IMR-90 (cell line): ENCODE results near the gene ARHGEF12. TPM values are rescaled to one million over a fixed set of nuclear protein-coding genes. Genes with fewer than 3 reads are reported as not detected.

Source experiments
- ATAC-seq: fragments of 200-7000 bp; cut with Tn5 transposase; 2 replicates; pipeline ENCODE4 v1.9.1; 2020; ENCODE audit warnings: low read depth, mild to moderate bottlenecking, moderate library complexity
- BruUV-seq: library from RNA; stranded (reverse); fragments of 400-500 nt; replicated peaks from 2 replicates; lab custom pipeline; 2021; lab: Mats Ljungman, UMichigan
- CTCF ChIA-PET: fragments of 300-600 bp; formaldehyde crosslinking; extraction: SDS; loops from one replicate; lab custom pipeline; 2021; ENCODE audit warnings: antibody characterized with exemption; lab: Yijun Ruan, JAX
- POLR2A ChIA-PET: fragments of 300-600 bp; sonication (Branson Sonifier 250); formaldehyde crosslinking; loops from one replicate; lab custom pipeline; 2022; ENCODE audit warnings: antibody characterized with exemption; ENCODE audit not compliant: unreplicated experiment; lab: Charles Lee
- DNase-seq: peaks from one replicate; pipeline ENCODE4 v3.0.0; 2013
- H2AFZ ChIP-seq: replicated peaks from 2 replicates; pipeline ENCODE3; 2013; ENCODE audit warnings: low read length, mild to moderate bottlenecking; ENCODE audit not compliant: poor library complexity
- H2AK5ac ChIP-seq: 2 replicates; pipeline ENCODE4 v1.6.1; 2013; ENCODE audit warnings: low read depth, low read length, inconsistent platforms
- H2AK9ac ChIP-seq: replicated peaks from 2 replicates; pipeline ENCODE3; 2013; ENCODE audit warnings: mild to moderate bottlenecking, low read depth, low read length, moderate library complexity; ENCODE audit not compliant: poor library complexity
- H2BK120ac ChIP-seq: 2 replicates; pipeline ENCODE4 v1.6.1; 2013; ENCODE audit warnings: low read depth, low read length, inconsistent platforms
- H2BK15ac ChIP-seq: 3 replicates; pipeline ENCODE4 v1.6.1; 2013; ENCODE audit warnings: low read depth, low read length, inconsistent platforms
- H2BK20ac ChIP-seq: 2 replicates; pipeline ENCODE4 v1.6.1; 2013; ENCODE audit warnings: low read depth, mild to moderate bottlenecking, inconsistent platforms, low read length, moderate library complexity
- H2BK5ac ChIP-seq: 2 replicates; pipeline ENCODE4 v1.6.1; 2013; ENCODE audit warnings: mild to moderate bottlenecking, low read depth, low read length, inconsistent platforms; ENCODE audit not compliant: poor library complexity, severe bottlenecking
- H3K14ac ChIP-seq: replicated peaks from 2 replicates; pipeline ENCODE4 v1.6.1; 2013; ENCODE audit warnings: low read depth, low read length, inconsistent platforms
- H3K18ac ChIP-seq: 2 replicates; pipeline ENCODE4 v1.6.1; 2013; ENCODE audit warnings: low read depth, low read length, control low read depth
- H3K23ac ChIP-seq: 2 replicates; pipeline ENCODE4 v1.6.1; 2013; ENCODE audit warnings: low read depth, low read length, inconsistent platforms
- H3K27ac ChIP-seq: 2 replicates; pipeline ENCODE4 v1.5.1; 2013; ENCODE audit warnings: mild to moderate bottlenecking, control low read depth, low read length; ENCODE audit not compliant: insufficient read depth
- H3K27me3 ChIP-seq: 2 replicates; pipeline ENCODE4 v1.6.1; 2013; ENCODE audit warnings: low read length; ENCODE audit not compliant: control insufficient read depth, insufficient read depth
- H3K36me3 ChIP-seq: 2 replicates; pipeline ENCODE4 v1.6.1; 2013; ENCODE audit warnings: low read length, mixed read lengths; ENCODE audit not compliant: control insufficient read depth, insufficient read depth
- H3K4ac ChIP-seq: 2 replicates; pipeline ENCODE4 v1.6.1; 2013; ENCODE audit warnings: low read depth, low read length, inconsistent platforms
- H3K4me1 ChIP-seq: 2 replicates; pipeline ENCODE4 v1.6.1; 2013; ENCODE audit warnings: low read length, mixed read lengths; ENCODE audit not compliant: control insufficient read depth, insufficient read depth
- H3K4me2 ChIP-seq: 2 replicates; pipeline ENCODE4 v1.6.1; 2013; ENCODE audit warnings: low read depth, mild to moderate bottlenecking, control low read depth, low read length, moderate library complexity
- H3K4me3 ChIP-seq: 2 replicates; pipeline ENCODE4 v1.5.1; 2013; ENCODE audit warnings: low read depth, mild to moderate bottlenecking, control low read depth, low read length, moderate library complexity; ENCODE audit not compliant: insufficient read depth
- H3K56ac ChIP-seq: 2 replicates; pipeline ENCODE4 v1.6.1; 2013; ENCODE audit warnings: low read length, inconsistent platforms; ENCODE audit not compliant: insufficient read depth; ENCODE audit errors: extremely low read depth
- H3K79me1 ChIP-seq, 2 experiments: 2 replicates each; pipeline ENCODE4 v1.6.1; 2013; ENCODE audit warnings: low read length in 2 of 2, inconsistent platforms in 1 of 2, low read depth in 1 of 2
- H3K9ac ChIP-seq: 2 replicates; pipeline ENCODE4 v1.6.1; 2013; ENCODE audit warnings: low read depth, low read length, control low read depth
- H3K9me1 ChIP-seq: 2 replicates; pipeline ENCODE4 v1.6.1; 2013; ENCODE audit warnings: low read length, inconsistent platforms; ENCODE audit not compliant: insufficient read depth
- H3K9me3 ChIP-seq: 2 replicates; pipeline ENCODE4 v1.6.1; 2013; ENCODE audit warnings: low read length; ENCODE audit not compliant: control insufficient read depth, insufficient read depth
- H4K20me1 ChIP-seq: 2 replicates; pipeline ENCODE4 v1.6.1; 2013; ENCODE audit warnings: low read length, inconsistent platforms; ENCODE audit not compliant: insufficient read depth
- H4K5ac ChIP-seq: 2 replicates; pipeline ENCODE4 v1.6.1; 2013; ENCODE audit warnings: mild to moderate bottlenecking, low read depth, low read length, control low read depth
- H4K8ac ChIP-seq, 2 experiments: 2 replicates each; pipeline ENCODE4 v1.6.1; 2013; ENCODE audit warnings: low read depth in 2 of 2, low read length in 2 of 2, control low read depth in 1 of 2, inconsistent platforms in 1 of 2
- H4K91ac ChIP-seq: 2 replicates; pipeline ENCODE4 v1.6.1; 2013; ENCODE audit warnings: low read depth, low read length, inconsistent platforms; ENCODE audit not compliant: insufficient read depth
- BHLHE40 ChIP-seq: fragments of 150-350 bp; IDR thresholded peaks from 2 replicates; pipeline ENCODE4 v1.6.1; 2016; ENCODE audit warnings: mild to moderate bottlenecking, low read depth, low read length
- CEBPB ChIP-seq: IDR thresholded peaks from 2 replicates; pipeline ENCODE4 v1.6.1; 2012; ENCODE audit warnings: low read depth, low read length, improper control_type of control experiment
- CHD1 ChIP-seq: IDR thresholded peaks from 2 replicates; pipeline ENCODE4 v1.6.1; 2012; ENCODE audit warnings: low read depth, low read length, improper control_type of control experiment
- FOS ChIP-seq: fragments of 150-350 bp; IDR thresholded peaks from 2 replicates; pipeline ENCODE4 v1.6.1; 2016; ENCODE audit warnings: low read depth, low read length
- MAZ ChIP-seq: IDR thresholded peaks from 2 replicates; pipeline ENCODE4 v1.6.1; 2012; ENCODE audit warnings: low read depth, mild to moderate bottlenecking, low read length, improper control_type of control experiment, moderate library complexity, borderline replicate concordance
- MXI1 ChIP-seq: IDR thresholded peaks from 2 replicates; pipeline ENCODE4 v1.6.1; 2012; ENCODE audit warnings: low read depth, mild to moderate bottlenecking, low read length, moderate library complexity, borderline replicate concordance
- NFE2L2 ChIP-seq: fragments of 150-350 bp; IDR thresholded peaks from 2 replicates; pipeline ENCODE4 v1.6.1; 2016; ENCODE audit warnings: low read depth, mild to moderate bottlenecking, low read length
- POLR2A ChIP-seq: IDR thresholded peaks from 2 replicates; pipeline ENCODE4 v1.6.1; 2012; ENCODE audit warnings: mild to moderate bottlenecking, low read depth, low read length
- RAD21 ChIP-seq: IDR thresholded peaks from 2 replicates; pipeline ENCODE4 v1.6.1; 2012; ENCODE audit warnings: low read length, improper control_type of control experiment
- RCOR1 ChIP-seq: IDR thresholded peaks from 2 replicates; pipeline ENCODE4 v1.6.1; 2012; ENCODE audit warnings: mild to moderate bottlenecking, low read length, improper control_type of control experiment; ENCODE audit not compliant: insufficient replicate concordance
- SMC3 ChIP-seq: fragments of 150-350 bp; IDR thresholded peaks from 2 replicates; pipeline ENCODE4 v1.6.1; 2016; ENCODE audit warnings: low read depth, mild to moderate bottlenecking, antibody characterized with exemption, low read length, moderate library complexity
- WGBS, 2 experiments: methylation state at CpG; one replicate each; pipeline versions ENCODE4 v1.1.5 to v1.1.7; 2013; ENCODE audit warnings: missing lambda C conversion rate in 2 of 2; ENCODE audit not compliant: insufficient read length in 1 of 2; ENCODE audit errors: extremely low coverage in 2 of 2; 5-methylcytosine and 5-hydroxymethylcytosine counted together
- dilution Hi-C: fragments of 300-500 bp; cut with HindIII; formaldehyde crosslinking; loops from one replicate; pipeline ENCODE4 v1.14.3; 2018; ENCODE audit warnings: low sequenced_read_pairs; ENCODE audit not compliant: unreplicated experiment
- in situ Hi-C: fragments of 300-500 bp; cut with MboI; formaldehyde crosslinking; loops from 3 replicates; pipeline ENCODE4 v1.14.3; 2019; ENCODE audit warnings: low sequenced_read_pairs, inconsistent platforms, mixed read lengths
- intact Hi-C: fragments of 100-400 bp; cut with micrococcal nuclease; formaldehyde crosslinking; loops from 2 replicates; pipeline ENCODE4 v1.10.0; 2022
- polyA plus RNA-seq, 3 experiments: library from polyadenylated mRNA; depleted of rRNA; stranded (reverse); fragments of >200 nt; gene quantifications; 2 replicates each; pipeline ENCODE4 v1.2.3, GENCODE V29; 2012; ENCODE audit warnings: low replicate concordance in 1 of 3
- total RNA-seq: library from RNA; depleted of rRNA; stranded (reverse); fragments of >200 nt; gene quantifications from 2 replicates; pipeline ENCODE4 v1.2.3, GENCODE V29; 2012
- TF ChIP-seq, protein P1 (sequence below): fragments of 150-350 bp; IDR thresholded peaks from 2 replicates; pipeline ENCODE4 v1.6.1; 2017; ENCODE audit warnings: mild to moderate bottlenecking, antibody characterized with exemption, low read length, low read depth
- TF ChIP-seq, protein P2 (sequence below): fragments of 150-350 bp; IDR thresholded peaks from 2 replicates; pipeline ENCODE4 v1.6.1; 2016; ENCODE audit warnings: low read depth, mild to moderate bottlenecking, low read length, moderate library complexity, borderline replicate concordance

The ARHGEF12 gene
- total and polyA plus RNA-seq, 2 of the 4 experiments (the other 2 are of a cell fraction) = 25.5 to 115 TPM

DNA sequence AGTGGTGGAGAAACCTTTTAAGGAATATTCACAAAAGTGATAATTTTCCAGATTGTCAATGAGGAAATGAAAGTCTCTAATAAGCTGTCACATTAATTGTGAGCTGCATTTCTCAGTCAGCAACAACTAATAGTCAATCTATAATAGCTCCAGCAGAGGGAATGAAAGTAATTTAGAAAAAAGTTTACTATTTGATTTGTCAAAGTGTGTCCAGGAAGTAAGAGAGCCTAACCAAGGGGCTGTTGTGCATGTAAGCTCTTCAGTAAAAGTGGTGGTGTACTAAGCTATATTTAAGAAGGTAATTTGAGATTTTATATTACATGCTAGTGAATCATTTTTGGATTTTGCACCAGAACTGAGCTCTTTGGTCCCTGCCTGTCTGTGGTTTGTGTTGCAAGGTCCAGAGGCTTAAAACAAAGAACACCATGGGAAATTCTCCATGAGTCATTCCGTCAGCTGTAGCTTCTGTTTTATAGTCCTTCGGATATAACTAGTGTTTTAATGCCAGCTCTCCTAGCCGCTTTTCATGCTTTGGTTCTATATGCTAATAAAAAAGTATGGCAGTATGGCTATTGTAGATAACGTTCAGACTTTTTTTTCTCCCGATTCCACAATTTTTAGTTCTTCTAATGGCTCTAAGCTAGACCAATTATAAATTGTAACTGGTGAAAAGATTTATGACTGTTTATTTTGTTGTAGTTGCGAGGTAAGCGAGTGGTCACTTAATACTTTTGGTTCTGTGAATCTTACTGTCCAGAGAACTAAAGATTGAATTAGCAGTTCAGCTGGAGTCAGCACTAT lies 64.6 kb downstream of the ARHGEF12 start:
- Histone ChIP-seq H4K5ac (no peak overlapping the region), H3K4me2 (peak overlapping the region; percentile 83), H2AK9ac (no peak overlapping the region), H3K27ac (no peak overlapping the region), H2BK120ac (no peak overlapping the region), H2AK5ac (no peak overlapping the region), H2BK20ac (no peak overlapping the region), H3K4me1 (peaks cover 3% of the 10 kb centered on the region; the same call in 1 of the 2 replicates), H3K9ac (peak overlapping the region; percentile 37; the same call in 1 of the 2 replicates), H3K36me3 (no peaks in the 10 kb centered on the region), H4K91ac (no peak overlapping the region), H3K79me1 (peaks cover 12 to 59% of the 10 kb centered on the region in 2 experiments), H3K27me3 (no peaks in the 10 kb centered on the region), H2BK5ac (peak overlapping the region; percentile 88), H3K18ac (peak overlapping the region; percentile 38; the same call in 1 of the 2 replicates), H3K23ac (no peak overlapping the region), H2BK15ac (no peak overlapping the region), H3K14ac (no peak overlapping the region), H3K56ac (no peak overlapping the region), H3K4me3 (peak overlapping the region; percentile 13; the same call in 1 of the 2 replicates), H3K9me1 (peaks cover 3% of the 10 kb centered on the region; the same call in 1 of the 2 replicates), H3K9me3 (no peaks in the 10 kb centered on the region), H3K4ac (no peak overlapping the region), H4K20me1 (peaks cover 76% of the 10 kb centered on the region), H4K8ac (no peak overlapping the region), H2AFZ (no peak overlapping the region)
- in situ Hi-C loops = no loop called here
- intact Hi-C loops = loop anchor here (2.0 kb wide), 1 partner anchor 64 kb away; the partner anchor contains the start of gene ARHGEF12
- ChIA-PET POLR2A (no interaction called here), CTCF (interaction anchor here (0.6 kb wide), 2 partner anchors 15 to 98 kb away, joined by 3 to 6 read pairs; no protein-coding TSS in a partner anchor)
- dilution Hi-C loops = no loop called here
- peak; percentile 86 for ATAC-seq
- no TSS peak for BruUV-seq
- no CpG with 5 or more reads among the region's 7 CpGs for WGBS, 2 experiments
- DNase-seq = peak; percentile 99
- TF ChIP-seq RCOR1 (peak; percentile 70), MAZ (no peak), POLR2A (no peak), CEBPB (peak; percentile 98), BHLHE40 (peak; percentile 42; the same call in 1 of the 2 replicates), MXI1 (no peak), RAD21 (0 out of 2 replicates have a peak, but pooled peaks have one; percentile 6), CHD1 (no peak), SMC3 (0 out of 2 replicates have a peak, but pooled peaks have one; percentile 15), NFE2L2 (no peak), FOS (peak; percentile 93)
- TF ChIP-seq, protein P1, sequence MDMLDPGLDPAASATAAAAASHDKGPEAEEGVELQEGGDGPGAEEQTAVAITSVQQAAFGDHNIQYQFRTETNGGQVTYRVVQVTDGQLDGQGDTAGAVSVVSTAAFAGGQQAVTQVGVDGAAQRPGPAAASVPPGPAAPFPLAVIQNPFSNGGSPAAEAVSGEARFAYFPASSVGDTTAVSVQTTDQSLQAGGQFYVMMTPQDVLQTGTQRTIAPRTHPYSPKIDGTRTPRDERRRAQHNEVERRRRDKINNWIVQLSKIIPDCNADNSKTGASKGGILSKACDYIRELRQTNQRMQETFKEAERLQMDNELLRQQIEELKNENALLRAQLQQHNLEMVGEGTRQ = no peak
- TF ChIP-seq, protein P2, sequence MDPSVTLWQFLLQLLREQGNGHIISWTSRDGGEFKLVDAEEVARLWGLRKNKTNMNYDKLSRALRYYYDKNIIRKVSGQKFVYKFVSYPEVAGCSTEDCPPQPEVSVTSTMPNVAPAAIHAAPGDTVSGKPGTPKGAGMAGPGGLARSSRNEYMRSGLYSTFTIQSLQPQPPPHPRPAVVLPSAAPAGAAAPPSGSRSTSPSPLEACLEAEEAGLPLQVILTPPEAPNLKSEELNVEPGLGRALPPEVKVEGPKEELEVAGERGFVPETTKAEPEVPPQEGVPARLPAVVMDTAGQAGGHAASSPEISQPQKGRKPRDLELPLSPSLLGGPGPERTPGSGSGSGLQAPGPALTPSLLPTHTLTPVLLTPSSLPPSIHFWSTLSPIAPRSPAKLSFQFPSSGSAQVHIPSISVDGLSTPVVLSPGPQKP = no peak
